Activated naive CD4-positive, alpha-beta T cell treated with anti-CD3 and anti-CD28 coated beads, Interleukin-2, amount 10 ng/mL, durations not matched to agents 7 days and 5 days (primary cell): Measurements from ENCODE around the gene SEC24D.

Source experiments
- CTCF ChIA-PET: fragments of 350-600 bp; sonication (Branson Sonifier 250); formaldehyde crosslinking; loops from one replicate; lab custom pipeline; 2021; ENCODE audit warnings: antibody characterized with exemption; lab: Charles Lee
- DNase-seq: peaks from one replicate; pipeline ENCODE4 v3.0.0-alpha.2; 2020
- H3K27ac Mint-ChIP-seq: one replicate; pipeline ENCODE4 v1.8.0; 2021; ENCODE audit warnings: mild to moderate bottlenecking, moderate library complexity, mixed read lengths
- H3K27me3 Mint-ChIP-seq: one replicate; pipeline ENCODE4 v1.8.0; 2021; ENCODE audit warnings: mild to moderate bottlenecking, mixed read lengths
- H3K36me3 Mint-ChIP-seq: one replicate; pipeline ENCODE4 v1.8.0; 2021; ENCODE audit warnings: mixed read lengths
- H3K4me1 Mint-ChIP-seq: one replicate; pipeline ENCODE4 v1.8.0; 2021; ENCODE audit warnings: mixed read lengths
- H3K4me3 Mint-ChIP-seq: one replicate; pipeline ENCODE4 v1.8.0; 2021; ENCODE audit warnings: mild to moderate bottlenecking, moderate library complexity, mixed read lengths
- H3K9me3 Mint-ChIP-seq: one replicate; pipeline ENCODE4 v1.8.0; 2021; ENCODE audit warnings: mixed read lengths

Gene SEC24D

DNA sequence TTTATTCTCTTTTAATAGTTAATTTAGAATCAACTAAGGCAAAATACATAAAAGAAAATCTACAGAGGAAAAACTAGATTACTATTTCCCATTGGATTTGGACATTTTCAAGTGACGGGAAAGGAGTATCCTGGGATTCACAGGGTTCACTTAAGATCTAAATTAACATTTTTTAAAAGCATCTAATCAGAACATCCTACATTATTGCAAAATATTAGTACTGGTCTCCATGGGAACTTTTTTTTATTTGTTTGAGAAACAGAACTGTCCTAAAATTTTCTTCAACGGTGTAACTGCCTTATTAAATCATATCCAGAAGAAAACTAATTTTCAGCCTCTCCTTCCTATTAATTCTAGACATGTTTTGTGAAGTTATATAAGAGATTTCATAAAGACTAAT is 81.0 kb downstream of the SEC24D start:
- Mint-ChIP-seq H3K4me1 (no peaks in the 10 kb centered on the region), H3K36me3 (peaks cover 26% of the 10 kb centered on the region), H3K27me3 (no peaks in the 10 kb centered on the region), H3K27ac (no peak overlapping the region), H3K9me3 (no peaks in the 10 kb centered on the region), H3K4me3 (no peak overlapping the region)
- CTCF ChIA-PET: interaction anchor here (0.9 kb wide), 1 partner anchor 110 kb away, joined by 3 read pairs; no protein-coding TSS in a partner anchor
- DNase-seq: no peak

GRCh38 chr4:118753685-118754084 is 82.2 kb downstream of the SEC24D start:
- H3K36me3 Mint-ChIP-seq: peaks cover 24% of the 10 kb centered on the region
- DNase-seq: no peak
- CTCF ChIA-PET: no interaction called here
- no peaks in the 10 kb centered on the region for H3K27me3 Mint-ChIP-seq
- no peaks in the 10 kb centered on the region for H3K9me3 Mint-ChIP-seq
- H3K4me1 Mint-ChIP-seq: no peaks in the 10 kb centered on the region
- H3K4me3 Mint-ChIP-seq: no peak overlapping the region
- H3K27ac Mint-ChIP-seq: no peak overlapping the region

GRCh38 chr4:118753096-118753495 is 82.8 kb downstream of the SEC24D start:
- Mint-ChIP-seq H3K9me3 (no peaks in the 10 kb centered on the region), H3K36me3 (peaks cover 24% of the 10 kb centered on the region), H3K27ac (no peak overlapping the region), H3K4me3 (no peak overlapping the region), H3K27me3 (no peaks in the 10 kb centered on the region), H3K4me1 (no peaks in the 10 kb centered on the region)
- CTCF ChIA-PET: interaction anchor here (1.1 kb wide), 1 partner anchor 19 kb away, joined by 3 read pairs; no protein-coding TSS in a partner anchor
- DNase-seq: no peak

DNA sequence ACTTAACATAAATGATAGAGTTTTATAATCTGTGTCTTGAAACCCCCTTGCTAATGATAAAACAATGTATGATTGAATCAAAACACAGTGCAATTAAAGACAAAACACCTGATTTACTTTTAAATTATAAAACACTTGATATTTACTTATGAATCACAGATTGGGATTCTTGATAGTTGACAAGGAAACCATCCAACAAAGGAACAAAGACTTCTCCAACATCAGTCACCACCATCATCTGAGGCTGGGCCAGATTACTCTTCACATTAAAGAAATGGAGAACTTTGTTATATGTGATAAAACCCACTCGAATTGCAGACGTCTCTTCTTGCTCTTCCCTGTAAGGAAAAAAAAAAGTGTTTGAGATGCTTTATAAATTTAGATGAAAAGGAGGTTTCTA is 83.4 kb downstream of the SEC24D start:
- no peak for DNase-seq
- CTCF ChIA-PET: interaction anchor here (1.1 kb wide), 1 partner anchor 19 kb away, joined by 3 read pairs; no protein-coding TSS in a partner anchor

GRCh38 chr4:118751629-118752323 is 84.2 kb downstream of the SEC24D start:
- H3K4me3 Mint-ChIP-seq: no peak overlapping the region
- H3K9me3 Mint-ChIP-seq: no peaks in the 10 kb centered on the region
- no peak overlapping the region for H3K27ac Mint-ChIP-seq
- H3K36me3 Mint-ChIP-seq: peaks cover 24% of the 10 kb centered on the region
- CTCF ChIA-PET: no interaction called here
- no peaks in the 10 kb centered on the region for H3K27me3 Mint-ChIP-seq
- H3K4me1 Mint-ChIP-seq: no peaks in the 10 kb centered on the region
- no peak for DNase-seq

More for the DNA sequence above, 83.4 kb downstream of the SEC24D start:
- Mint-ChIP-seq H3K4me1 (no peaks in the 10 kb centered on the region), H3K4me3 (no peak overlapping the region), H3K36me3 (peaks cover 24% of the 10 kb centered on the region), H3K27me3 (no peaks in the 10 kb centered on the region), H3K27ac (no peak overlapping the region), H3K9me3 (no peaks in the 10 kb centered on the region)

DNA sequence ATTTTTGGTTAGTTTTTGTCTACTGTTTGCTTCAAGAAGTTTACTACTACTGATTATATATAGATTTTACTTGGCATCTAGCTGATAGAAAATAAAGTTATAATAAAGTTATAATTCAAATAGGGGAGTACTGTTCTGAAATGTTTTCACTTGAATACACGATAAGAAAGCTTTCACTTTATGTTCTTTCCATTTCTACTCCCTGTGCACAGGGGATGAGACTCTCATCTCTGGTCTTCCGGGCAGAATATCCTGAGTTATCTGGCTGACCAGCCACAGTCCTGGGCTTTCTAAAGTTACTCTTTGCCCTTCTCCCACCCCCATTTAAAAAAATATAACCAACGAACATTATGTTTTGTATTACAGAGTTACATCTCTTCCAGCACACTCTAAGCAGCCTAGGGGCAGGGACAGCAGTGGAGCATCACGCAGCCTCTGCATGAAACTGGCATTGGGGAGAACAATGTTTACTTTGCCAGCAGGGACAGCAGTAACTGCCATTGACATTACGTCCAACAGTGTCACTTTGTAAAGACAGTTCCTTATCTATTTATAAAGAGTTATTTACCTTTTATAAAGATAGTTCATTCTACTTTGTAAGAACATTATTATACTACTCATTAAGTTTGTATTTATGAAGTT is 86.5 kb downstream of the SEC24D start:
- Mint-ChIP-seq H3K27me3 (no peaks in the 10 kb centered on the region), H3K9me3 (no peaks in the 10 kb centered on the region), H3K27ac (no peak overlapping the region), H3K36me3 (peaks cover 19% of the 10 kb centered on the region), H3K4me1 (no peaks in the 10 kb centered on the region), H3K4me3 (no peak overlapping the region)
- CTCF ChIA-PET: interaction anchor here (1.5 kb wide), 1 partner anchor 116 kb away, joined by 3 read pairs; no protein-coding TSS in a partner anchor
- no peak for DNase-seq

GRCh38 chr4:118746251-118746919 is 89.5 kb downstream of the SEC24D start:
- H3K27ac Mint-ChIP-seq: no peak overlapping the region
- CTCF ChIA-PET: interaction anchor here (0.6 to 1.4 kb wide), 6 partner anchors 11 to 168 kb away, joined by 3 to 6 read pairs (median 3); no protein-coding TSS in a partner anchor
- no peak overlapping the region for H3K4me3 Mint-ChIP-seq
- H3K4me1 Mint-ChIP-seq: no peaks in the 10 kb centered on the region
- no peaks in the 10 kb centered on the region for H3K27me3 Mint-ChIP-seq
- H3K9me3 Mint-ChIP-seq: no peaks in the 10 kb centered on the region
- DNase-seq: no peak
- peaks cover 19% of the 10 kb centered on the region for H3K36me3 Mint-ChIP-seq

DNA sequence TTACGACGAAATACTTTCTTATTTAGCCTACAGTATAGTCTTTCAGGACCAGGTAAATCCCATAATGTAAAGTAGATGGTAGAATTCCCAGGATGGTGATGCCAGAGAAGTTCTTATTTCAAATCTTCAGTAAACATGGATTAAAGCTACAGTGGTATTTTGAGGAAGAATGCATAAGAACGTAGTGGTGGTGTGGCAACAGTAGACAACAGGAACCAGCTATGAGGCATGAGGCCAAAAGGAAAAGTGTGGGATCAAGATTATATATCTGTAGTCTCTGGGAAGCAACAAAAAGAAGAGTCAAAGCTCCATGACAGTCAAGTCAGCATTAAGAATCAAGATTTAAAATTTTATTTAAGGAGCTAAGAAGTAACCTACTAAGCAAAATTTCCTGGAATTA is 90.6 kb downstream of the SEC24D start:
- no peak overlapping the region for H3K27ac Mint-ChIP-seq

DNA sequence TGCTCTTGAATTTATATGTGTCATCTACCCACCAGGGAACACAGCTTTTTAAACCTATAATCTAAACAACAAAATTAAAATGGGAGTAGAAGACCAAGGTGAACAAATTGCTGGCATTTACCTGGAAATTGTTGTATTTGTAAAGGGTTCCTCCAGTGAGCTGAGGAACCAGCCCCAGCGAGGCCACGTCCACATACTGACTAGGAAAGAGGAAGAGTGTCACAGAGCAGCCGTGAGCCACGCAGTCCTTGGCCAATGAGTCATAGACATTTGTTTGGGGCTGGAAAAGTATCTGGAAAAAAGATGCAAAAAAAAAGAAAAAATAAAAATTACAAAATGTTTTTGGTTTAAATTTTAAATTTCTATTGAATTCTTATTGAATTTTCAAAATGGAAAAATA is 92.1 kb downstream of the SEC24D start:
- peaks cover 23% of the 10 kb centered on the region for H3K36me3 Mint-ChIP-seq
- no peaks in the 10 kb centered on the region for H3K9me3 Mint-ChIP-seq
- no peak overlapping the region for H3K27ac Mint-ChIP-seq
- H3K4me1 Mint-ChIP-seq: no peaks in the 10 kb centered on the region
- no peak for DNase-seq
- no peak overlapping the region for H3K4me3 Mint-ChIP-seq
- no peaks in the 10 kb centered on the region for H3K27me3 Mint-ChIP-seq
- CTCF ChIA-PET: interaction anchor here (0.7 kb wide), 1 partner anchor 10 kb away, joined by 3 read pairs; no protein-coding TSS in a partner anchor

More for the DNA sequence above, 90.6 kb downstream of the SEC24D start:
- no peak for DNase-seq
- Mint-ChIP-seq H3K36me3 (peaks cover 20% of the 10 kb centered on the region), H3K4me1 (no peaks in the 10 kb centered on the region), H3K27me3 (no peaks in the 10 kb centered on the region), H3K4me3 (no peak overlapping the region), H3K9me3 (no peaks in the 10 kb centered on the region)
- CTCF ChIA-PET: interaction anchor here (1.0 to 1.4 kb wide), 3 partner anchors 10 to 120 kb away, joined by 3 to 6 read pairs (median 3); no protein-coding TSS in a partner anchor

- H3K36me3 Mint-ChIP-seq: peaks cover 27% of the 10 kb centered on the region
- H3K4me1 Mint-ChIP-seq: no peaks in the 10 kb centered on the region
- H3K4me3 Mint-ChIP-seq: no peak overlapping the region
- no peak overlapping the region for H3K27ac Mint-ChIP-seq
- DNase-seq: no peak
- CTCF ChIA-PET: interaction anchor here (1.2 to 1.3 kb wide), 4 partner anchors 130 to 147 kb away, joined by 3 to 5 read pairs (median 4); partner anchors contain the start of gene SYNPO2
- no peaks in the 10 kb centered on the region for H3K27me3 Mint-ChIP-seq
- H3K9me3 Mint-ChIP-seq: no peaks in the 10 kb centered on the region
Observed at GRCh38 chr4:118742050-118742449, 93.9 kb downstream of the SEC24D start.

GRCh38 chr4:118741301-118741855 is 94.5 kb downstream of the SEC24D start:
- CTCF ChIA-PET: interaction anchor here (0.8 to 1.2 kb wide), 6 partner anchors 9 to 228 kb away, joined by 3 to 5 read pairs (median 3); partner anchors contain the start of gene SYNPO2
- Mint-ChIP-seq H3K9me3 (no peaks in the 10 kb centered on the region), H3K27ac (no peak overlapping the region), H3K27me3 (no peaks in the 10 kb centered on the region), H3K36me3 (peaks cover 27% of the 10 kb centered on the region), H3K4me3 (no peak overlapping the region), H3K4me1 (no peaks in the 10 kb centered on the region)
- DNase-seq: no peak

GRCh38 chr4:118740869-118741268 is 95.1 kb downstream of the SEC24D start:
- CTCF ChIA-PET: interaction anchor here (0.8 to 1.2 kb wide), 6 partner anchors 9 to 228 kb away, joined by 3 to 5 read pairs (median 3); partner anchors contain the start of gene SYNPO2
- DNase-seq: no peak
- no peak overlapping the region for H3K27ac Mint-ChIP-seq
- H3K27me3 Mint-ChIP-seq: no peaks in the 10 kb centered on the region
- H3K36me3 Mint-ChIP-seq: peaks cover 27% of the 10 kb centered on the region
- no peak overlapping the region for H3K4me3 Mint-ChIP-seq
- H3K4me1 Mint-ChIP-seq: no peaks in the 10 kb centered on the region
- H3K9me3 Mint-ChIP-seq: no peaks in the 10 kb centered on the region

- no peak for DNase-seq
- H3K4me1 Mint-ChIP-seq: no peaks in the 10 kb centered on the region
- peaks cover 28% of the 10 kb centered on the region for H3K36me3 Mint-ChIP-seq
- no peaks in the 10 kb centered on the region for H3K27me3 Mint-ChIP-seq
- CTCF ChIA-PET: no interaction called here
- H3K27ac Mint-ChIP-seq: no peak overlapping the region
- H3K4me3 Mint-ChIP-seq: no peak overlapping the region
- H3K9me3 Mint-ChIP-seq: no peaks in the 10 kb centered on the region
Observed at GRCh38 chr4:118739022-118739713, 96.8 kb downstream of the SEC24D start.
